ENCODE data around the gene KIF6.

KIF6 gene

DNA sequence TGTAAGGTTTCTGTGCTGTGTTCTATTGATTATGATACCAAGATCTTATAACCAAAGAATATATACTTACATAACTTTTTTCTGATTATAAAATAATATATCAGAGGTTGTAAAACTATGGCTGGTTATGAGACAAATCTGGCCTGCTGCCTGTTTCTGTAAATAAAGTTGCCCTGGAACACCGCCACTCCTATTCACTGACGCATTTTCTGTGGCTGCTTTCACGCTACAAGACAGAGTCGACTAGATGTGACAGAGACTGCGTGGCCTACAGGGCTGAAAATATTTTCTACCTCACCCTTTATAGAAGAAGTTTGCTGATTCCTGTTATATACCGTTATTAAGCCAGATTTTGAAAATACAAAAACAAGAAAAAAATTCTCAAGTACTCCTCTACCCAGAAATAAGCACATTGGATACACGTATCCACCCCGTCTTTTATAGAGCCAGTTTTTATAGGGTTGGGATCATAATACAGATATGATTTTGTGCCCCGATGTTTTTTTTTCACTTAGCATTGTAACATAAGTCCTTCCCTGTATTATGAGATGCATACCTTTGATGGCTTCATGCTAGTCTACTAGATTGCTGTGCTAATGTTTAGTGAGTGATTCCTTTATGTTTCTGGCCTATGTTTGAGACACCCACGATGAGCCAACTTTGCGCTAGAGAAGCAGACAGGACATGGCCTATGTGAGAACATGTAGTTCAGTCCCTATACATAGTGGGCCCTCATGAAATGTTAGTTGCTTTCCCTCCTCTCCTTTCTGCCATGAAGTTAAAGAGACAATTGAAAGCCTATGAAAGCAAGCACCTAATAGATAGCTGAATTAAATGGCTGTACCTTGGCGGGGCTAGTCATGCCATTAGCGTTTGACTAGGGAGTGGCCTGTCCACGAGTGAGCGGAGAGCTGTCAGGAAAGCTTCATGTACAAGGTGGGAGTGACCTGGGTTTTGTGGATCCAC, 304.6 kb downstream of the KIF6 start:
- DNase-seq (ENCODE audit: low read depth in 2 of 2): peak; percentile 3 to 26
- TF ChIP-seq, protein P1, sequence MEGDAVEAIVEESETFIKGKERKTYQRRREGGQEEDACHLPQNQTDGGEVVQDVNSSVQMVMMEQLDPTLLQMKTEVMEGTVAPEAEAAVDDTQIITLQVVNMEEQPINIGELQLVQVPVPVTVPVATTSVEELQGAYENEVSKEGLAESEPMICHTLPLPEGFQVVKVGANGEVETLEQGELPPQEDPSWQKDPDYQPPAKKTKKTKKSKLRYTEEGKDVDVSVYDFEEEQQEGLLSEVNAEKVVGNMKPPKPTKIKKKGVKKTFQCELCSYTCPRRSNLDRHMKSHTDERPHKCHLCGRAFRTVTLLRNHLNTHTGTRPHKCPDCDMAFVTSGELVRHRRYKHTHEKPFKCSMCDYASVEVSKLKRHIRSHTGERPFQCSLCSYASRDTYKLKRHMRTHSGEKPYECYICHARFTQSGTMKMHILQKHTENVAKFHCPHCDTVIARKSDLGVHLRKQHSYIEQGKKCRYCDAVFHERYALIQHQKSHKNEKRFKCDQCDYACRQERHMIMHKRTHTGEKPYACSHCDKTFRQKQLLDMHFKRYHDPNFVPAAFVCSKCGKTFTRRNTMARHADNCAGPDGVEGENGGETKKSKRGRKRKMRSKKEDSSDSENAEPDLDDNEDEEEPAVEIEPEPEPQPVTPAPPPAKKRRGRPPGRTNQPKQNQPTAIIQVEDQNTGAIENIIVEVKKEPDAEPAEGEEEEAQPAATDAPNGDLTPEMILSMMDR (IDR thresholded peaks at IDR 0.05; ENCODE audit: low read depth, low read length): no peak
- no peak overlapping the region for H3K4me3 ChIP-seq (replicated peaks in 1 of 2; ENCODE audit: low read depth in 2 of 2, low read length in 2 of 2)

DNA sequence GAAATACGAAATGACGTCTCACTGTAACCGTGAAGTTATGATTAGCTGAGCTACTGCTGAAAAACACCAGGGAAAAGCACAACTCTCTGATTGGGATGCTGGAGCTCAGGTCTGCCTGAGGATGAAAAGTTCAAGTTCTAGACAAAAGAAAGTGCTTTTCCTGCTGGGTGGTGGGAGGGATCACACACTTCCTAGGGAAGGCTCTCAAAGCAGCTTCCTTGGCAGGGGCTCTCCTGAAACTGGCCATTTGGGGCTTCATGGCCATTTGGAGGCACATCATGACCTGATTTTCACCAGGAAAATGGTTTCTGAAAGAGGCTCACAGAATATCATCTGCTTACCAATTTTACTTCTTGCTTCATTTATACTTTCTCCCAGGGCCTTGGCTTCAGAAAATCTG, 305.6 kb downstream of the KIF6 start:
- no peak overlapping the region for H3K4me3 ChIP-seq (replicated peaks in 1 of 2; ENCODE audit: low read depth in 2 of 2, low read length in 2 of 2)
- TF ChIP-seq, protein P1 (IDR thresholded peaks at IDR 0.05; ENCODE audit: low read depth, low read length): no peak
- no peak for DNase-seq (ENCODE audit: low read depth in 2 of 2)

DNA sequence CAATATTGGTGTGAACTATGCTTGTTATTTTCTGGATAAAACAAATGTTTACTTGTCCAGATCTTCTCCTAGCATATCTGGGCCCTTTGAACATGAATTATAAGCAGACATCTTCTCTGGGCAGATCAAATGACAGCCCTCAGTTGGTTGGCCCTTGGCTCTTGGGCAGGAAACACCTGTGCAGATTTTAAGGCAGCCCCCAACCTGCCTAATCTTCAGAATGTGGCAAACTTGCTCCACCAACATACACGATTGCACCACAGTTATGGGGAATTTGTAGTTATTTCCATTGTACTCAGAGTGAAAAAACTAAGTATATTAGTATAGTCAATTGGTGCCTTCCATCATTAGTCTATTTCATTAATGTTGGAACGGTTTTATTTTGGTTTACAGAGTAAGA, 307.8 kb downstream of the KIF6 start:
- DNase-seq (ENCODE audit: low read depth in 2 of 2): peak in 1 of 2 donors; percentile 7
- TF ChIP-seq, protein P1 (IDR thresholded peaks at IDR 0.05; ENCODE audit: low read depth, low read length): no peak

DNA sequence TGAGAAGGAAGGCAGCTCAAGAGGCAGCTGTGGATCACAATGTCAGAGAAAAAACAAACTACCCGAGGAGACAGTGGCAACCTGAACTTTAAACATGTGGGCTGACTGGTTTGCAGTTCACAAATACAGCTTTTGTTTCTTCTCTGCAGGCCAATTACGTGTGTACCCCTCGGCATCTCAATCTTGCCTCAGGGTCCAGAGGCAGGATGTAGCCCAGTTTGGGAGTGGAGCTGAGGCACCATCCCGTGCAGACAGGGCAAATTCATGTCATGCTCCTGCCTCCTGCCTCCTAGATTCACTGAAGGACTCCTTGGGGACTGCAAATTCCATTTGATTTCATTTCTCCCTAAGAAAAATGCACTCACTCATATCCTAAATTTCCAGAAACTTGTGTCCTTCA, 308.5 kb downstream of the KIF6 start:
- H3K4me3 ChIP-seq (replicated peaks in 1 of 2; ENCODE audit: low read depth in 2 of 2, low read length in 2 of 2): no peak overlapping the region
- peak; percentile 79 to 87 for DNase-seq (ENCODE audit: low read depth in 2 of 2)
- TF ChIP-seq, protein P1 (IDR thresholded peaks at IDR 0.05; ENCODE audit: low read depth, low read length): no peak

More for the DNA sequence above, 307.8 kb downstream of the KIF6 start:
- H3K4me3 ChIP-seq (replicated peaks in 1 of 2; ENCODE audit: low read depth in 2 of 2, low read length in 2 of 2): no peak overlapping the region

DNA sequence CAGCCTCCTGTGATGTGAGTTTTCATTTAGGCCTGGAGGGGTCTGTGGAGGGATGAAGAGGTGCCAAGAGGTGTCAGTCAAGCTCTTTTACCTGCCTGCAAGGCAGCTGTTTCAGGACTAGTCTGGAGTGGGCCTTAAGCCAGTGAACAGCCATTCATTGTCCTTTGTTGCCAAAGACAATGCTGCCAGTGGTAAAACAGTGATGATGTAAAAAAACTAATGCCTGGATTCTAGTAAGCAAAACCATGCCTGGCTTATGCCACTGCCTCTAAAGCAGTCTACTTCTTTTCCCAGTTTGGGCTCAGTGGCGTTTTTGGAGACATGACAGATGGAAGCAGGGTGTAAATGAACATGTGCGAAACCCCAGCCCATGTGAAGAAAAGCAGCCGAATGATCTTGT, 309.2 kb downstream of the KIF6 start:
- DNase-seq (ENCODE audit: low read depth in 2 of 2): peak in 1 of 2 donors; percentile 22
- TF ChIP-seq, protein P1 (IDR thresholded peaks at IDR 0.05; ENCODE audit: low read depth, low read length): no peak
- no peak overlapping the region for H3K4me3 ChIP-seq (replicated peaks in 1 of 2; ENCODE audit: low read depth in 2 of 2, low read length in 2 of 2)

DNA sequence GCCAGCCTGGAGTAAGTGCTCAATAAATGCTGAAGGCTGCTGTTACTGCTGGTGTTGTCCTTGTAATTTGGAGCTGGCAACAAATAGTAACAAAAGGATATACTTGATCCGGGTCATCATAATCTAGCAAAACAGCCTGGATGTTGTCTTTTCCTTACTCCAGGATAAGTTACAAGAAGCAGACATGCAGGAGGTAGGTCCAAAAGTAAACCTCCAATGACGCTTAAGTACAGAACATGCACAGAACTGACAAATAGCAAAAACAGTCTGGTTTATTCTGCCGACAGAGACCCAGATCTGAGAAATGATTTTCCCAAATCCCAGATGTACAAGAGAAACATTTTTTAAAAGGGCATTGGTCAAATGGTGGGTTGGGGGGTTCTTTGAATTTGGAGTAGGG, 309.7 kb downstream of the KIF6 start:
- TF ChIP-seq, protein P1 (IDR thresholded peaks at IDR 0.05; ENCODE audit: low read depth, low read length): no peak
- H3K4me3 ChIP-seq (replicated peaks in 1 of 2; ENCODE audit: low read depth in 2 of 2, low read length in 2 of 2): no peak overlapping the region
- DNase-seq (ENCODE audit: low read depth in 2 of 2): no peak

Measured in cardiac fibroblast (primary cell).